Peyer's patch (tissue), 4 donors: ENCODE results near the gene EXOC4.

Source experiments
- POLR2A ChIP-seq, 2 donors: fragments of 450-650 bp; IDR thresholded peaks; one replicate each; pipeline ENCODE4 v1.5.1; 2017; ENCODE audit warnings: antibody characterized with exemption in 2 of 2, mild to moderate bottlenecking in 2 of 2, moderate library complexity in 2 of 2
- TF ChIP-seq, protein P1 (sequence below), 6 experiments: fragments of 450-650 bp in 4 of 6; fragments of 200-600 bp in 2 of 6; sonication (generic) in 1 of 6; IDR thresholded peaks; one replicate each; pipeline ENCODE4 v1.5.1; 2017 to 2019; ENCODE audit warnings: antibody characterized with exemption in 6 of 6, mild to moderate bottlenecking in 3 of 6, moderate library complexity in 1 of 6

DNA sequence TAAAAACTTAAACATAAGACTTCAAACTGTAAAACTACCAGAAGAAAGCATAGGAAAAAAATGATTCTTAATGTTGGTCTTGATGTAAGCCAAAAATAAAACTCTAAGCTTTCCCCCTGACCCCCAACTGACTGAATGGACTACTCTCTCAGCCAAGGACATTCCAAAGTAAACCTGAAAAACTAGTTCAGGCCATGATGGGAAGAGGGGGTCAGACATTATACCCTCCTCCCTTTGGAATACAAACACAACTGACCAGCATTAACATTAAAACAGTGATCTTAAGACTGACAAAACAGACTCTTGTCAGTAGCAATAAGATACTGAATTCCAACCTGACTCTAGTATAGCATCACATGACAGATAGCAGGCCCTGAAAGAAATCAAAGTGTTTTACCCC, 860.8 kb downstream of the EXOC4 start:
- TF ChIP-seq, protein P1, sequence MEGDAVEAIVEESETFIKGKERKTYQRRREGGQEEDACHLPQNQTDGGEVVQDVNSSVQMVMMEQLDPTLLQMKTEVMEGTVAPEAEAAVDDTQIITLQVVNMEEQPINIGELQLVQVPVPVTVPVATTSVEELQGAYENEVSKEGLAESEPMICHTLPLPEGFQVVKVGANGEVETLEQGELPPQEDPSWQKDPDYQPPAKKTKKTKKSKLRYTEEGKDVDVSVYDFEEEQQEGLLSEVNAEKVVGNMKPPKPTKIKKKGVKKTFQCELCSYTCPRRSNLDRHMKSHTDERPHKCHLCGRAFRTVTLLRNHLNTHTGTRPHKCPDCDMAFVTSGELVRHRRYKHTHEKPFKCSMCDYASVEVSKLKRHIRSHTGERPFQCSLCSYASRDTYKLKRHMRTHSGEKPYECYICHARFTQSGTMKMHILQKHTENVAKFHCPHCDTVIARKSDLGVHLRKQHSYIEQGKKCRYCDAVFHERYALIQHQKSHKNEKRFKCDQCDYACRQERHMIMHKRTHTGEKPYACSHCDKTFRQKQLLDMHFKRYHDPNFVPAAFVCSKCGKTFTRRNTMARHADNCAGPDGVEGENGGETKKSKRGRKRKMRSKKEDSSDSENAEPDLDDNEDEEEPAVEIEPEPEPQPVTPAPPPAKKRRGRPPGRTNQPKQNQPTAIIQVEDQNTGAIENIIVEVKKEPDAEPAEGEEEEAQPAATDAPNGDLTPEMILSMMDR (IDR thresholded peaks at IDR 0.05) = no peak
- TF ChIP-seq POLR2A (IDR thresholded peaks at IDR 0.05) = no peak
